GM20000 (cell line): ENCODE results near the gene ARHGEF39.

ENCODE experiments used
- DNase-seq: peaks from one replicate; pipeline ENCODE4 v3.0.0; 2012; ENCODE audit warnings: low spot score
- CTCF ChIP-seq: IDR thresholded peaks from 2 replicates; pipeline ENCODE4 v1.5.1; 2012; ENCODE audit warnings: mild to moderate bottlenecking, control low read depth; ENCODE audit errors: extremely low read depth, missing control alignments

ARHGEF39 gene

GRCh38 chr9:35673132-35674024 lies 8.4 kb upstream of the ARHGEF39 start, which contains the start of gene CA9:
Gene CA9 (plus strand): TSS chr9:35673928. CDS start chr9:35673960, 32 bp downstream.
- DNase-seq: no peak
- TF ChIP-seq CTCF: no peak

- no peak for TF ChIP-seq CTCF
- DNase-seq: no peak
Observed at GRCh38 chr9:35669331-35670145, 4.5 kb upstream of the ARHGEF39 start.

GRCh38 chr9:35667939-35668338 lies 2.9 kb upstream of the ARHGEF39 start:
- no peak for DNase-seq
- TF ChIP-seq CTCF: no peak

GRCh38 chr9:35666549-35666948 lies 1.6 kb upstream of the ARHGEF39 start:
- DNase-seq: no peak

GRCh38 chr9:35666045-35666444 lies 1.1 kb upstream of the ARHGEF39 start:
- no peak for TF ChIP-seq CTCF
- no peak for DNase-seq

More at GRCh38 chr9:35666549-35666948, 1.6 kb upstream of the ARHGEF39 start:
- TF ChIP-seq CTCF: no peak

GRCh38 chr9:35665471-35665818 lies 450 bp upstream of the ARHGEF39 start:
- no peak for DNase-seq
- no peak for TF ChIP-seq CTCF

GRCh38 chr9:35662437-35662836 lies 2.6 kb downstream of the ARHGEF39 start:
- TF ChIP-seq CTCF: no peak
- DNase-seq: no peak
